ENCODE measurements around the gene ZNF99.
"Not testable (repeated sequence)": the region's sequence is repeated elsewhere in the genome, so short reads cannot be mapped to it uniquely, and the experiment has no call there.

ZNF99 gene

DNA sequence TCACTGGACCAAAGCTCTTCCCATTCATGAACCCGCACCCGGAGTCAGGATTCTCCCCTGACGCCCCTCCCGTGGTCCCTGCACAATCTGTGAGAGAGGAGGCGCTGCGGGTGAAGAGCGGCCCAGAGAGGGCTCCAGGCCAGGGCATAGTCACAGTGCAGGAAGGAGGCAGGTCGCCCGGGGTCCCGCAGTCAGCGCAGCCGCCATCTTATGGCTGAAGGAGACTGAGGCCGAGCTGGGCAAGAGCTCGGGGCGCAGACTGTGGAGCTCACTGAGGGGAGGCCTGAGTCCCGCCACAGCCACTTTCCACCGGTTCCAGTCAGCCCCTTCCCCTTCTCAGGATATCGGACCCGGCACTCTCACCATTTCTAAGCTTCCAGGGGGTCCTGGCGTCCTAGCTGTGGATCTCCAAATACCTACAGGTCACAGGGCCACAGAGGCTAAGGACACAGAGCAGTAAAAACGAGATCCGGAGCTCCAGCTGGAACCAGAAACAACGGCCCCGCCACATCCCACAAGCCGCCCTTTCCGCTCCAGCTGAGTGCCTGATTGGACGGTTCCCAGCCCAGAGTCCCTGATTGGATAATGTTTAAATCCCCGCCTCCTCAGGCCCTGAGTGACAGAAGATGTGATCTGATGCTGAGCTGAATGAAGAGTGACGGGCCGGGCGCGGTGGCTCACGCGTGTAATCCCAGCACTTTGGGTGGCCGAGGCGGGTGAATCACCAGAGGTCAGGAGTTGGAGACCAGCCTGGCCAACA lies at the start of gene ZNF99:
TSS of gene ZNF99 (minus strand) at position 501 of the 760 bp plus-strand sequence. CDS start at position 366, 135 bp downstream.
- H3K4me3 ChIP-seq (ENCODE audit: low read depth, low read length), result no peak within 1 kb of the TSS

DNA sequence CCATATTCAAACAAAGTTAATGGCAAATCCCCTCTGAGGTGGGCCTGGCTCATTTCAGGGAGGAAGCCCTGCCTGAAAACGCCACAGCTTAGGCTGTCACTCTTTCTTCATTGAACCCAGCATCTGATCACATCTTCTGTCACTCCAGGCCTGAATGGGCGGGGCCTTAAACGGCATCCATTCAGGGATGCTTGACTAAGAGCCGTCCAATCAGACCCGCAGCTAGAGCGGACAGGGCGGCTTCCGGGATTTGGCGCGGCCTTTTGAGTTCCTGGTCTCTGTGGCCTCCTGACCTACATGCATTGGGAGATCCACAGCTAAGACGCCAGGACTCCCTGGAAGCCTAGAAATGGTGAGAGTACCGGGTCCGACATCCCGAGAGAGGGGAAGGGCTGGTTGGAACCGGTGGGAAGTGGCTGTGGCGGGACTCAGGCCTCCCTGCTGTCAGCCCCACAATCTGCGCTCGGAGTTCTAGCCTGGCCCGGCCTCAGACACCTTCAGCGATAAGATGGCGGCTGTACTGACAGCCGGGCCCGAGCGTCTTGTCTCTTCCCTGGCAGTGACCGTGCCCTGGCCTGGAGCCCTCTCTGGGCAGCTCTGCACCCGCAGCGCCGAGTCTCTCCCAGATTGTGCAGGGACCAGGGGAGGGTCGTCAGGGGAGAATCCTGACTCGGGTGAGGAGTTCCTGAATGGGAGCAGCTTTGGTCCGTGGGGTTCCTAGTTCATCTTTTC lies 48.2 kb upstream of the ZNF99 start, which contains the start of gene ZNF723:
TSS of gene ZNF723 (plus strand) at position 261 of the 732 bp plus-strand sequence. CDS start at position 350, 89 bp downstream.
- no peak within 1 kb of the TSS for H3K4me3 ChIP-seq (ENCODE audit: low read depth, low read length)

DNA sequence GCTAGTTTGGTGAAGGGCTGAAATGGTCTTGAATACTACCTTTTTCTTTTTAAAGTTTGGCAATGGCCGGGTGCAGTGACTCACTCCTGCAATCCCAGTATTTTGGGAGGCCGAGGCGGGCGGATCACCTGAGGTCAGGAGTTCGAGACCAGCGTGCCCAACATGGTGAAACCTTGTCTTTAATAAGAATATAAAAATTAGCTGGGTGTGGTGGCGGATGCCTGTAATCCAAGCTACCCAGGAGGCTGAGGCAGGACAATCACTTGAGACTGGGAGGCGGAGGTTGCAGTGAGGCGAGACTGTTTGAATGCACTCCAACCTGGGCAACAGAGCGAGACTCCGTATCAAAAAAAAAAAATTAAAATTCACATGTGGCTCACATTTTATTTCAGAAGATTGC lies 47.3 kb upstream of the ZNF99 start:
- no peak overlapping the region for H3K4me3 ChIP-seq (ENCODE audit: low read depth, low read length)

DNA sequence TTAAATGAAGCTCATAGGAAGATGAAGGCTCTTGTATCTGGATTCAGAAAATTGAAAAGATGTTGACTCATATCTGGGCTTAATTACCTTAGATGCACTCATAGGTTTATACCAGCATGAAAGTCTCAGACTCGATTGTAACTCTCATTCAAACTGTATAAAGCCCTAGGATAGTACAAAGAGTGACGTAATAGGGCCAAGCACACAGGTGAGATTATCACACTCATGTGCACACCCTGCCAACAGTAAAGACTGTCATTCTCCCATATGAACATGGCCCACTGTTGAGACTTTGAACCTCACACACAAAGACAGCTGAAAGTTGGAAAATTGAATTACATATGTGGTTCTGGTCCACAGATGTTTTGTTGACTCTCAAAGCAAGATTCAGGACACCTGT lies 30.2 kb upstream of the ZNF99 start:
- no peak overlapping the region for H3K4me3 ChIP-seq (ENCODE audit: low read depth, low read length)

DNA sequence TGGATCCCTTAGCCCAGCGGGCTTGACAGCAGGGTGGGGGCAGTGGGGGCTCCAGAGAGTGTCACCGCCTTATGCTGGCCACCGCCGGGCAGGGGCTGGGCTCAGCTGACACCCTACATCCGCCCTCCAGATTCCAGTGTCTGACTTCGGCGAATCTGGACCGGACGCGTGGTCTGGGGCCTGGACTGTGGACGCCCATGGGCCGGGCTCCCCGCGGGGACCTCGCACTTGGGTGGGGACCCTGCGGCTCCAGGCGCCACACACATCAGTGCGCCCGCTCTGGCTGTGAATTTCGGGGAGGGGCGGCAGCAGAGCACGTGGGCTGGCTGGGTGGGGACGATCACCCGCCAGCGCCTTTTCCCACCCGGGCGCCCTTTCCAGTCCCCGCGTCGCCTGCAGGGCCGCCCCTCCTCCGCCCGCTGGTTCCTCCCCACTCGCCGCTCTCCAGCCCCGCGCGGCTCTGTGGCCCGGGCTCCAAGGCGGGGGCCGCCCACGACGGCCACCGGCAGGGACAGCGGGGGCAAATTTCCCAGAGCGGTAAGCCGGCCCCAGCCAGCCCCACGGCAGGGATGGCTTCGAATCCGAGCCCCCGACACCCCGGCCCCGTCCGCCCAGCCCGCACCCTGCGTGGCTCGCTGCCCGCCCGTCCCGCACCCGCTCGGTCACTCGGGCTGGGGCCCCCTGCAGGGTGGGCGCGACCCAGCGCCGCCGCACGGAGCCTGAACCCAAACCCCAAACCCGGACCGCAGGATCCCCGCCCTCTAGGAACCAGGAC lies 23.3 kb upstream of the ZNF99 start:
- no peak overlapping the region for H3K4me3 ChIP-seq (ENCODE audit: low read depth, low read length)

DNA sequence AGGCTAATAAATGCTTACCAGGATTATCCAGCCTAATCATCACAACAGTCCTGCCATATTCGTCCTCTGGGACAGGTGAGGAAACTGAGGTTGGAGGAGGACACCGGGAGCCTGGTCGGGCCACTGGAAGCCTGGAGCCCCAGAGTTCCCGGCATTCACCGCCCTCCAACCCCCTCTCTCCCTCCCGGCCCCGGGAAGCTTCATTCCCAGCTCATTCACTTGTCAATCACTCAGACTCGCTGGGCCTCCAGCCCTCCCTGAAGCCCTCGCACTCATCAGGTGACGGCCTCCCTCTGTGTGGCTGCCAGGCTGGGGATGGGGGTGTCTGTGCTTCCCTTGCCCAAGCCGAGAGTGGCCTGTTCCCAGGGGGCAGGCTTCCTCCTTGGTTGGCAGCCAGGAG lies 22.5 kb upstream of the ZNF99 start:
- no peak overlapping the region for H3K4me3 ChIP-seq (ENCODE audit: low read depth, low read length)

DNA sequence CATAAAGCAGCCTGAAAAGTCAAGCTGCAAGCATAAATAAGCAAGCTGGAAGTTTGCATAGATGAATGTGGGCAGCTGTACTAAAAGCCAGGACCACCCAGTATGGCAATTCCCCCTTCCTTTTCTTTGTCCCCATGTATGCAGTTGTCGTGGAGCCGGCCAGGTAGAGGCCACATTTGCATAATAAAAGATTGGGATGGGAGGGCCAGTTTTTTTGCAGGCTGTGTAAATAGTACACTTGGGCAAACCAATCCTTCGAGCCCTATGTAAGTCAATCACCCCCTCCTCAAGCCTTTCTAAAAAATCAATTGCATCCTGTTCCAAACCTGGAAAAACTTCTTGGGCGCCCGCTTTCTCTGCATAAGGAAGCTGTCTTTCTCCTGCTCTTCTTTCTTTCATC lies 13.1 kb upstream of the ZNF99 start:
- no peak overlapping the region for H3K4me3 ChIP-seq (ENCODE audit: low read depth, low read length)

DNA sequence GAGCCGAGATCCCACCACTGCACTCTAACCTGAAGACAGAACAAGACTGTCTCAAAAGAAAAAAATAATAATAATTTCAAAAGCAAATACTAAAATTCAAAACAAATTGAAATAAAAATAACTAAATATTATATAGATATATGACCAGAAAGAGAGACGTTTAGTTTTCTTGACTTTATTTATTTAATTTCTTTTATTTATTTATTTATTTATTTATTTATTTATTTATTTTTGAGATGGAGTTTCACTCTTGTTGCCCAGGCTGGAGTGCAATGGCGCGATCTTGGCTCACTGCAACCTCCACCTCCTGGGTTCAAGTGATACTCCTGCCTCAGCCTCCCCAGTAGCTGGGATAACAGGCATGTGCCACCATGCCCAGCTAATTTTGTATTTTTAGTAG lies 8.9 kb upstream of the ZNF99 start:
- H3K4me3 ChIP-seq (ENCODE audit: low read depth, low read length), result not testable (repeated sequence)

DNA sequence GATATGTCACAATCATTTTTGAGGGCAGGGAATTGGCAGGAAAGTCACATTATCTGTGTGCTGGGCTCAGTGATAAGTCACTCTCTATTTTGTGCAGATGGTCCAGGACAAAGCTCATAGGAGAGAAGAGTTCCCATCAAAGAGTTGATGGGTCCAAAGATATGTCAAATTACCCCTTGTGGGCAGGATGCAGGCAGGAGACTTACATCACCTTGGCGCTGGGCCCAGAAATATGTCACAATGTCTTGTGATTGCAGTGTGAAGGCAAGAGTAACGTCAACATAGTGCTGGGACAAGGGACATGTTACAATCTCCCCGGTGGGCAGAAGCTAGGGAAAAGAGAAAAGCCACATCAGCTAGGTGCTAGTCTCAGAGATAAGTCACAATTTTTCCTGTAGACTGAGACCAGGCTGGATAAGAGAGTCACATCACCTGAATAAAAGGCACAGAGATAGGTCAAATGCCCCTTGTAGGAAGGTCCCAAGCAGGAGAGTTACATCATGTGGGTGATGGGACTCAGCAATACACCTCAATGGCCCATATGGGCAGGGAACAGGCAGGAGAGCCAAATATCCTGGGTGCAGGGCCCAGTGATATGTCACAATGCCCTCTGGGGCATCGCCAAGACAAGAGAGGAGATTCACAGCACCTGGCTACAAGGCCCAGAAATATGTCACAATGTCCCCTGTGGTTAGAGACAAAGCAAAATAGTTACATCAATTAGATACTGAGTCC lies 47.9 kb downstream of the ZNF99 start:
- H3K4me3 ChIP-seq (ENCODE audit: low read depth, low read length), result no peak overlapping the region

DNA sequence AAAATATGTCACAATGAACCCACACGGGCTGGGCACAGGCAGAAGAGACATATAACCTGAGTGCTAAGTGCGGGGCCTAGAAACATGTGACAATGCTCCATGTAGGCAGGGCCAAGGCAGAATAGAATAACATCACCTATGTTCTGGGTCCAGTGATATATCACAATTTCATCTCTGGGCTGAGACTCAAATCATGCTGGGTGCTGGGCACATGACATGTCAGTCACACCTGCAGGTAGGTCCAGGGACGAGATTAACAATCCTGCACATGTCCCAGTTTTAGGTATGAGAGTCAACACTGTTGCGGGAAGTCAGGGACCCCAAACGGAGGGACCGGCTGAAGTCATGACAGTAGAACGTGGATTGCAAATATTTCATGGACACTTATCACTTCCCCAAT lies 50.3 kb downstream of the ZNF99 start:
- no peak overlapping the region for H3K4me3 ChIP-seq (ENCODE audit: low read depth, low read length)

DNA sequence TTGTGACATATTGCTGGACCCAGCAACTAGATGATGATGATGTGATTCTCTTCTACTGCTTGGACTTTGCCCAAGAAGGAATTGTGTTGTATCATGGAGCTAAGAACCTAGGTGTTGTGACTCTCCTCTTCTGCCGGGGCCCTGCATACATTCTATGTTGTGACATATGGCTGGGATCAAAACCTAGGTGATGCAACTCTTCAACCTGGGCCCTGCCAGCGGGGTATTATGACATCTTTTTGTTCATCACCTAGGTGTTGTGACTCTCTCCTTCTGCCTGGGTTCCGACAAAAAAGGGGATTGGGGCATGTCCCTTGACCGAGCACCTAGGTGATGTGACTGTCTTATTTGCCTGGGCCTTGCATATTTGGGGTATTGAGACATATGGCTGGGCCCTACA lies 55.7 kb downstream of the ZNF99 start:
- H3K4me3 ChIP-seq (ENCODE audit: low read depth, low read length), result not testable (repeated sequence)

DNA sequence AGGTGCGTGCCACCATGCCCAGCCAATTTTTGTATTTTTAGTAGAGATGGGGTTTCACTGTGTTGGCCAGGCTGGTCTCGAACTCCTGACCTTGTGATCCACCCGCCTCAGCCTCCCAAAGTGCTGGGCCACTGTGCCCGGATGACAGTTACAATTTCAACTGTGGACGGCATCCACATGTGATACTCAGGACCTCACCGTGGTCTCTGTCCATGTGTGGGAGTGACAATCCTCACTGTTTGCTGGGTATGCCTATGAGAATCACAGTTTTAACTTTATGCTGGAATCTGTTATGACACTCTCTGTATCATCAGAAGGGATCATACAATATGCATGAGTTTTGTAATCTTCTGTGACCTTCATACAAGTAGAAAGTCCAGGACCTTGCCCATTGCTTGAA lies 62.4 kb downstream of the ZNF99 start:
- not testable (repeated sequence) for H3K4me3 ChIP-seq (ENCODE audit: low read depth, low read length)

DNA sequence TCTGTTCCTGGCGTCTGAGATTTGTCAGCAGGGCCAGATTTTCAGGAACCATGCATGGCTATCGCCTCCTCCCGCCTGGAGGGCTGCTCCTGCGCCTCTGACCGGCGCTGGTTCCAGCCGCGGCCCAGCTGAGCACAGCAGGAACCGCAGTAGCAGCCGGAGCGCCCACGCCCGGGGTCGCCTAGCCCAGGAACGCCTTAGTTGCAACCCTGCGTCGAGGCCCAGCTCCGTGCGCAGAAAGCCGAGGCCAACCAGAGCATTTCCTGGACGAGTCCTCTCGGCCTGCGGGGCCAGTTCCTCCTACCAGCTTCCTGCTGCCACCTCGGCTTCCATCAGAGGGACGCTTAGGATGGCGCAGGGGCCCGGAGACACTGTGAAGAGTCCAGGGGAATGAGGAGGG lies 75.0 kb downstream of the ZNF99 start:
- no peak overlapping the region for H3K4me3 ChIP-seq (ENCODE audit: low read depth, low read length)

DNA sequence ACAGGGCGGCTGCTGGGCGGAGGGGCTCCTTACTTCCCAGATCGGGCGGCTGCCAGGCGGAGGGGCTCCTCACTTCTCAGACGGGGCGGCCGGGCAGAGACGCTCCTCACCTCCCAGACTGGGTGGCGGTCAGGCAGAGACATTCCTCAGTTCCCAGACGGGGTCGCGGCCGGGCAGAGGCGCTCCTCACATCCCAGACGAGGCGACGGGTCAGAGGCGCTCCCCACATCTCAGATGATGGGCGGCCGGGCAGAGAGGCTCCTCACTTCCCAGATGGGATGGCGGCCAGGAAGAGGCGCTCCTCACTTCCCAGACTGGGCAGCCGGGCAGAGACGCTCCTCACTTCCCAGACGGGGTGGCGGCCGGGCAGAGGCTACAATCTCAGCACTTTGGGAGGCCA lies 80.9 kb downstream of the ZNF99 start:
- H3K4me3 ChIP-seq (ENCODE audit: low read depth, low read length), result not testable (repeated sequence)

DNA sequence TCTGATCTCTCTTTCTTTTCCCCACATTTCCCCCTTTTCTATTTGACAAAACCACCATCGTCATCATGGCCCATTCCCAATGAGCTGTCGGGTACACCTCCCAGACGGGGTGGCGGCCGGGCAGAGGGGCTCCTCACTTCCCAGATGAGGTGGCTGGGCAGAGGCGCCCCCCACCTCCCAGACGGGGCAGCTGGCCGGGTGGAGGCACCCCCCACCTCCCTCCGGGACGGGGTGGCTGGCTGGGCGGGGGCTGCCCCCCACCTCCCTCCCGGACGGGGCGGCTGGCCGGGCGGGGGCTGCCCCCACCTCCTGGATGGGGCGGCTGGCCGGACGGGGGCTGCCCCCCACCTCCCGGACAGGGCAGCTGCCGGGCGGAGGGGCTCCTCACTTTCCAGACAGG lies 81.3 kb downstream of the ZNF99 start:
- H3K4me3 ChIP-seq (ENCODE audit: low read depth, low read length), result not testable (repeated sequence)

All from iPS-11a (cell line).